ENCODE results near the gene DNAJC4.

DNAJC4 gene

DNA sequence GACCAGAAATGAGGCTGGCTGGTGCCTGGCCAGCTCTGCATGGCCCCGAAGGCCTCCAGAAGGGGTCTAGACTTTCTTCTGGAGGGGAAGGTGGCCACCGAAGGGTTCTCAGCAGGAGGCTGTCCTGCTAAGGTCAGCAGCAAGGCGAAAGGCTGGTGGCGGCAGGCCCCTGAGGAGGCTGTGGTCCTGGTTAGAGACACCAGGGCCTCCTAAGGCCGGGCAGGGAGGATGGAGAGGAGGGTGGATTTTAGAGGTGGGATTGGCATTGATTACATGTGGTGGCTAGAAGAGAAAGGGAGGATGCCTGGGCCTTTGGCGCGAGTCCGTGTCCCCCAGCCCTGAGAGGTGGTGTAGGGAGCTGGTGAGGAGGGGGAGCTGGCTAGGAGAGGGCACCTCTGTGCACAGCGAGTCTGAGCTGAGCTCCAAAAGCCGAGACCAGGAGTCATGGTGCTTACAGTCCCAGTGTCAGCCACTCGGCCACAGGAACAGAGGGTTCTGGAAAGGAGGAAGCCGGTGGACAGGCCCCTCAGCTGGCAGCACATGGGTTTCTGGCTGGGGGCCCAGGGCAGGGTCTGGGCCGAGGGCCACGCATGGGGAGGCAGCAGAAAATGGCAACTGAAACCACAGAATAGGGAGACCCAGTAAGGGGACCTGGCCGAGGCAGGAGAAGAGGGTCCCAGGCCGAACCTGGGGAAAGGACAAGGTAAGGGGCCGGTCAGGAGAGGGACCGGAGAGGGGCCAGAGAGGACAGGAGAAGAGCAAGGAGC lies 21.4 kb upstream of the DNAJC4 start:
- peak; percentile 38 for DNase-seq

DNA sequence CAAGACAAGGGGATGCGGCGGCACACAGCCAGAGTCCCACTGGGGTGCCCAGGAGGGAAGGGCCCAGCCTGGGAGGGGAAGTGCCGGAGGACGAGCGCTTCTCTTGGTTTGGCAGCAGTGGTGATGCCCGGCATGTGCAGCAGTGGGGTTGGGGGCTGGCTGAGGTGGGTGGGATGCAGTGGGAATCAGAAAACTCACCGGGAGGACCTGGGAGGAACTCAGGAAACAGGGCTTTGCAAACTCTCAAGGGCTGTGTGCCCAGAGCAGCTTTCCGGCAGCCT lies 20.8 kb upstream of the DNAJC4 start:
- DNase-seq, result no peak

DNA sequence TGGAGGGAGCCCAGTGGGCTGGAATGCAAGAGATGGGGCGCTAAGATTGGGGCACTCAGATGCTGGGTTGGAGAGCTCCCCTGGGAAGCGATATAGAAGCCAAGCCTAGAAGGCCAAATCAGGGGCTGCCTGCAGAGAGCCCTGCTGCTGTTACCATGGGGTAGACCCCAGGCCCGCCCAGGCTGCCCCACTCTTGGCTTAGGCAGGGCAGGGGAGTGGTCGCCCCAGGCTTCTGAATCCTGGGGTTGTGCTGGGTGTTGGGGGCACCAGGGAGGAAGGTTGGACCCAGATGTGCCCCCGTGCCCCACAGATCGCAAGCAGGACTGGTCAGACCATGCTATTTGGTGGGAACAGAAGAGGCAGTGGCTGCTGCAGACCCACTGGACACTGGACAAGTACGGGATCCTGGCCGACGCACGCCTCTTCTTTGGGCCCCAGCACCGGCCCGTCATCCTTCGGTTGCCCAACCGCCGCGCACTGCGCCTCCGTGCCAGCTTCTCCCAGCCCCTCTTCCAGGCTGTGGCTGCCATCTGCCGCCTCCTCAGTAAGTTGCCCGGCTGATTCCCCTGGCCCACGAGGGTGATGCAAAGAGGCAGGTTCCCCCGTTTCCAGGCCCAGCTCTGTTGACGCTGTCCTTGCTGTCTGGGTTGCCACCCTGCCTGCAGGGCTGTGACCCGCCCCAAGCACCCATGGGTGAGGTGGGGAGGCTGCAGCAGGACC lies 19.9 kb upstream of the DNAJC4 start:
- DNase-seq, result no peak

DNA sequence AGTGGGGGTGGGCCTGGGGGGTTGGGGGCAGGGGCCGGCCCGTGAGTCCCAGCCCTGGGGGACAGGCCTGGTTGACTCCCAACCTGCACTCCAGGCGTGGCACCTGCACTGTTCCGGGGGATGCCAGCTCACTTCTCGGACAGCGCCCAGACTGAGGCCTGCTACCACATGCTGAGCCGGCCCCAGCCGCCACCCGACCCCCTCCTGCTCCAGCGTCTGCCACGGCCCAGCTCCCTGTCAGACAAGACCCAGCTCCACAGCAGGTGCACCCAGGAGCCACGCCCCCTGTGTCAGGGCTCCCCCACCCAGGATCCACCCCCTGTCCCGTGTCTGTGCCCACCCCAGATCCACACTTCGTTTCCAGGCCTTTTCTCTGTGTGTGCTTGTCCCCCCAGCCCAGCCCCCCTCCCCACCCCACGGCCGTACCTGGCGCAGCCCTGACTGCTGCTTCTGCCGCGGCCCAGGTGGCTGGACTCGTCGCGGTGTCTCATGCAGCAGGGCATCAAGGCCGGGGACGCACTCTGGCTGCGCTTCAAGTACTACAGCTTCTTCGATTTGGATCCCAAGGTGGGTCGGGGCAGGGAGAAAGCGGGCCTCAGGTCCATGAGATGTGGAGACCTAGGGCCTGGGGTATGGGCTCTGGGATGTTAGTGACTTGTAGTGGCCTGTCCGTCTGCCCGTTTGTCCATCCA lies 19.0 kb upstream of the DNAJC4 start:
- DNase-seq, result no peak

GRCh38 chr11:64216879-64217278 lies 13.5 kb upstream of the DNAJC4 start:
- DNase-seq, result no peak

GRCh38 chr11:64218628-64219353 lies 11.6 kb upstream of the DNAJC4 start:
- no peak for DNase-seq

DNA sequence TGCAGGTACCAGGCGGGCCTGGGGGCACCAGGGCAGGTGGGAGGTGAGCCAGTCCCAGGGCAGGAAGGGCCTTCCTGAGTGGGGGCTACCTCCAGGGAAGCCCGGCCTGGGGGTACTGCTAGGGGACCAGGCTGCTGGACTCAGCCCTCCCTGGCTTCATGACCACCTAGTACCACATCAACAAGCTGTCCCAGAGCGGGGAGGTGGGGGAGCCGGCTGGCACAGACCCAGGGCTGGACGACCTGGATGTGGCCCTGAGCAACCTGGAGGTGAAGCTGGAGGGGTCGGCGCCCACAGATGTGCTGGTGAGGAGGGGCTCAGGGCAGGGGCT lies 11.0 kb upstream of the DNAJC4 start:
- DNase-seq, result no peak

DNA sequence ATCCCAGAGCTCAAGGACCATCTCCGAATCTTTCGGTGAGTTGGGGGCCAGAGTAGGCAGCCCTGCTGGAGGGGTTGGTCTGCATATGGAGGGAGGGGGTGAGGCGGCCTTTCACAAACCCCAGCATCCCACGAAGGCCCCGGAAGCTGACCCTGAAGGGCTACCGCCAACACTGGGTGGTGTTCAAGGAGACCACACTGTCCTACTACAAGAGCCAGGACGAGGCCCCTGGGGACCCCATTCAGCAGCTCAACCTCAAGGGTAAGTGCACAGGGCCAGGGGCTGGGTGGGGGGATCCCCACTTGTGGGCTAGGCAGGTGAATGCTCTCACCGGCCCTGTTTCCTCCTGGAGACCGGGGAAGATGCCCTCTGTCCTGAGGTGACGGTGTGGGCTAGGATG lies 10.6 kb upstream of the DNAJC4 start:
- no peak for DNase-seq

- no peak for DNase-seq
Measured at GRCh38 chr11:64220271-64220670, 10.1 kb upstream of the DNAJC4 start.

DNA sequence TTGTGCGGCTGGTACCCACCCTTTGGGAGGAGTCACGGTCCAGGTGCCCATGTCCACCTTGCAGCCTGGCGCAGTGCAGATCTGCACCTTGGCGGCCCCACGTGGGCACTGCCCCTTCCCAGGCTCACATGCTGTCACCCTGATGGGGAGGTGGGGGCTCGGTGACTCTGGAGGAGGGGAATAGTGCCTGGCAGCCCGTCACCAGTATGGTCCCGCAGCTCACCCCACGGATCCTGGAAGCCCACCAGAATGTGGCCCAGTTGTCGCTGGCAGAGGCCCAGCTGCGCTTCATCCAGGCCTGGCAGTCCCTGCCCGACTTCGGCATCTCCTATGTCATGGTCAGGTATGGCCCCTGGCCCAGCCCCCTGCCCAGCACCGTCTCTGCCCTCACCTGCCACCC lies 9.6 kb upstream of the DNAJC4 start:
- DNase-seq, result no peak

DNA sequence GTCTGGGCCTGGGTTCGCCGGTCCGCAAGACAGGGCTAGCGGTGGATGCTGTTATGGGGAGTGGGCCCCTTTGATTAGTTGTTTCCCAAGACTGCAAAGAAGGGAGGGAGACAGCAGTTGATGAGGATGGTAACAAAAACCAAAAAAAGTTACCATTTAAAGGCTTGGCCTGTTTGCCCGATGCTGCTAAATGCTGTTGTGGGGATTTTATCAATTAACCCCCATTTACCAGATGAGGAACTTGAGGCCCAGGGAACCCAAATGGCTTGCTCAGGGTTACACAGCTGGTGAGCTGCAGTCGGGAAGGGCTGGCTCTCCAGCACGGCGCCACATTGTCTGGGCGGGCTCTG lies 7.7 kb upstream of the DNAJC4 start:
- DNase-seq, result no peak

- peak; percentile 29 for DNase-seq
Measured at GRCh38 chr11:64223001-64223651, 7.2 kb upstream of the DNAJC4 start.

GRCh38 chr11:64224151-64224890 lies 6.0 kb upstream of the DNAJC4 start:
- DNase-seq, result no peak

- no peak for DNase-seq
Measured at GRCh38 chr11:64224891-64225607, 5.3 kb upstream of the DNAJC4 start.

GRCh38 chr11:64225608-64226506 lies 4.5 kb upstream of the DNAJC4 start, which contains the start of the genes NUDT22 and TRPT1:
NUDT22 (plus strand) TSS chr11:64226274; CDS start chr11:64226653, 379 bp downstream.
TRPT1 (minus strand) TSS chr11:64226186; CDS start chr11:64225860, 326 bp downstream.
- DNase-seq, result peak; percentile 94

DNA sequence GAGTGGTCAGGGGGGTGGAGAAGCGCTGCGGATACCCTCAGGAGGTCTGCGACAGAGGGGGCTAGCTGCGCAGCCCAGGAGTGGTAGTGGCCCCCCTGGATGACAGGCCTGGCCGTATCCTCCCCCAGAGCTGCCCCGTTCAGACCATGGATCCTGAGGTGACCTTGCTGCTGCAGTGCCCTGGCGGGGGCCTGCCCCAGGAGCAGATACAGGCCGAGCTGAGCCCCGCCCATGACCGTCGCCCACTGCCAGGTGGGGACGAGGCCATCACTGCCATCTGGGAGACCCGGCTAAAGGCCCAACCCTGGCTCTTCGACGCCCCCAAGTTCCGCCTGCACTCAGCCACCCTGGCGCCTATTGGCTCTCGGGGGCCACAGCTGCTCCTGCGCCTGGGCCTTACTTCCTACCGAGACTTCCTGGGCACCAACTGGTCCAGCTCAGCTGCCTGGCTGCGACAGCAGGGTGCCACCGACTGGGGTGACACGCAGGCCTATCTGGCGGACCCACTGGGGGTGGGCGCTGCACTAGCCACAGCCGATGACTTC lies 3.8 kb upstream of the DNAJC4 start:
- DNase-seq, result peak; percentile 64

DNA sequence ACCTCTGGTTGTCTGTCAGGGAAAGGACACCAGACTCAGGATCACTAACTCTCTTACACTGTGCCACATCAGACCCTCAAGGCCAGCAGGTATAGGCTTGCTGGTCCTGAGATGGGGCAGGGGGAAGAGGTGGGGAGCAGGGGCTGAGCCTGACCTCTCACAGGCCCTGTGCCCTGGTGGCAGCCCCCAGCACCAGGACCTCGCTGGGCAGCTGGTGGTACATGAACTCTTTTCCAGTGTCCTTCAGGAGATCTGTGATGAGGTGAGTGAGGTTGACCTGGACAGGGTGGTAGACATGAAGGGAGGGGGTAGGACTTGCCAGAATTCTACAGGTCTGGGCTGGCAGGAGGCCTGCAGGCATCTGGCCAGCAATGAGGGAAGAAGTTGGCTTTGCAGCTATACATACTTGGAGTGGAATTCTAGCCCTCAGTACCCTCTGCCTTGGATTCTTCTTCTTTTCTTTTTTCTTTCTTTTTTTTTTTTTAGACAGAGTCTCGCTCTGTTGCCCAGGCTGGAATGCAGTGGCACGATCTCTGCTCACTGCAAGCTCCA lies 2.9 kb upstream of the DNAJC4 start:
- peak; percentile 20 for DNase-seq

- DNase-seq, result no peak
Measured at GRCh38 chr11:64229090-64229743, 1.1 kb upstream of the DNAJC4 start.

DNA sequence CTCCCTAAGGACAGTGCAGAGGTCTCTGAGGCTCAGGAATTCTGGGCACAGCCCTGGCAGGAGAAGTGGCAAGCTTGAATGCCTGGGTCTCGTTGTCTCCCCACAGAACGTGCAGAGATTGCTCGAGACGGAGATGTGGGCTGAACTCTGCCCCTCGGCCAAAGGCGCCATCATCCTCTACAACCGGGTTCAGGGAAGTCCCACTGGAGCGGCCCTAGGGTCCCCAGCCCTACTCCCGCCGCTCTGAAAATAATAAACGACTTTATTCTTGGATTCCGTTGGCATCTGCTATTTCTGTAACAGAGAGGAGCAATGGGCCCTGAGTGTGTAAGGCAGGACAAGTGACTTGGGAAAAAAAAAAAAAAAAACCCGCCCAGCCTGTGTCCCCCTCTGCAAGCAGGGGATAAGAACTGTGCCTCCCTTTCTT lies 591 bp upstream of the DNAJC4 start:
- no peak for DNase-seq

All from right hindlimb (tissue), 1 donor.